DMS 273 treated with DMSO at 0.1 percent for 48 hours (cell line): ENCODE results near the gene CAPS.
A peak's percentile ranks its signal among the peaks of the same experiment; 100 is the strongest.

Experiments
- DNase-seq: peaks from one replicate; lab custom pipeline; 2025; lab: John Stamatoyannopoulos, UW

CAPS gene

GRCh38 chr19:5891938-5892771 is 21.9 kb upstream of the CAPS start:
- no peak for DNase-seq

GRCh38 chr19:5892772-5893275 is 21.2 kb upstream of the CAPS start:
- DNase-seq, result no peak

GRCh38 chr19:5893296-5893903 is 20.7 kb upstream of the CAPS start:
- no peak for DNase-seq

- DNase-seq, result no peak
Observed at GRCh38 chr19:5893907-5894703, 19.9 kb upstream of the CAPS start.

- no peak for DNase-seq
Observed at GRCh38 chr19:5894704-5895349, 19.2 kb upstream of the CAPS start.

GRCh38 chr19:5895409-5895808 is 18.6 kb upstream of the CAPS start:
- no peak for DNase-seq

GRCh38 chr19:5895890-5896289 is 18.2 kb upstream of the CAPS start:
- no peak for DNase-seq

- no peak for DNase-seq
Observed at GRCh38 chr19:5896365-5897076, 17.5 kb upstream of the CAPS start.

GRCh38 chr19:5897189-5897969 is 16.7 kb upstream of the CAPS start:
- DNase-seq, result no peak

GRCh38 chr19:5899728-5900526 is 14.1 kb upstream of the CAPS start:
- DNase-seq, result no peak

- DNase-seq, result no peak
Observed at GRCh38 chr19:5900976-5901375, 13.1 kb upstream of the CAPS start.

GRCh38 chr19:5903056-5903623 is 10.9 kb upstream of the CAPS start:
- no peak for DNase-seq

GRCh38 chr19:5903624-5904351 is 10.3 kb upstream of the CAPS start, which contains the start of gene NDUFA11:
TSS of gene NDUFA11 (minus strand) at chr19:5903790. CDS start at chr19:5903708, 82 bp downstream.
- DNase-seq, result peak; percentile 96

- peak; percentile 100 for DNase-seq
Observed at GRCh38 chr19:5904352-5905113, 9.5 kb upstream of the CAPS start, which contains the start of gene VMAC. TSS of gene VMAC (plus strand) at chr19:5904872. CDS start at chr19:5904891, 19 bp downstream.

GRCh38 chr19:5905114-5905778 is 8.8 kb upstream of the CAPS start:
- no peak for DNase-seq

GRCh38 chr19:5907241-5907640 is 6.8 kb upstream of the CAPS start:
- DNase-seq, result no peak

- DNase-seq, result no peak
Observed at GRCh38 chr19:5908773-5909442, 5.1 kb upstream of the CAPS start.
